HT1080 (cell line): ENCODE data around the gene SLC5A10. TPM values are rescaled to one million over a fixed set of nuclear protein-coding genes. Genes with fewer than 3 reads are reported as not detected.
A peak's percentile ranks its signal among the peaks of the same experiment; 100 is the strongest.
"Not testable (repeated sequence)": the region's sequence is repeated elsewhere in the genome, so short reads cannot be mapped to it uniquely, and the experiment has no call there.

ENCODE experiments used
- DNase-seq: peaks from one replicate; pipeline ENCODE4 v3.0.0-alpha.2; 2015; ENCODE audit warnings: low read depth
- polyA plus RNA-seq, 2 experiments: library from polyadenylated mRNA; depleted of rRNA; stranded (reverse); fragments of >200 nt; gene quantifications; 2 replicates each; pipeline ENCODE4 v1.2.3, GENCODE V29; 2015
- total RNA-seq: library from RNA; depleted of rRNA; stranded (reverse); fragments of >200 nt; shearing (Covaris generic); gene quantifications from 2 replicates; pipeline ENCODE4 v1.2.3, GENCODE V29; 2014; rRNA removed

The SLC5A10 gene
- not detected in 2 replicates for total RNA-seq
- 0.03 TPM in 1 of 2 replicates, not detected in the other for polyA plus RNA-seq (2015; cell fraction: cytosol; rRNA removed)
- 0.12 TPM in 1 of 2 replicates, not detected in the other for polyA plus RNA-seq (2015; cell fraction: nucleus; rRNA removed)

- DNase-seq, result no peak
Observed at GRCh38 chr17:18951941-18952842, at the start of gene SLC5A10. Gene SLC5A10, plus strand, starts transcription at chr17:18952165. Its CDS starts 41 bp downstream, at chr17:18952206.

GRCh38 chr17:18904482-18904881 is 47.5 kb upstream of the SLC5A10 start:
- no peak for DNase-seq

GRCh38 chr17:18905226-18905625 is 46.7 kb upstream of the SLC5A10 start:
- no peak for DNase-seq

DNA sequence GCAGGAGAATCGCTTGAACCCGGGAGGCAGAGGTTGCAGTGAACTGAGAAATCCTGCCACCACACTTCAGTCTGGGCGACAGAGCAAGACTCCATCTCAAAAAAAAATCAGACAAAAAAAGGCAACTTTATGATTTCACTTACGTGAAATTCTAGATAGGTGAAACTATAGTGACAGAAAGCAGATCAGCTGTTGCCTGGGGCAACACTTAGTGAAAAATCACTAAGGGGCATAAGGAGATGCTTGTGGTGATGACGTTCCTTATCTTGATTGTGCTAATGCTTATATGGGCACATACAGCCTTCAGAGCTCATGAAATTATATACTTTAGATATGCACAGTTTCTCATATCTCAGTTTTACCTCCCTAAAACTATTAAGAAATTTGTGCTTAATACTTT is 41.6 kb upstream of the SLC5A10 start:
- DNase-seq, result no peak

GRCh38 chr17:18910881-18911280 is 41.1 kb upstream of the SLC5A10 start:
- no peak for DNase-seq

DNA sequence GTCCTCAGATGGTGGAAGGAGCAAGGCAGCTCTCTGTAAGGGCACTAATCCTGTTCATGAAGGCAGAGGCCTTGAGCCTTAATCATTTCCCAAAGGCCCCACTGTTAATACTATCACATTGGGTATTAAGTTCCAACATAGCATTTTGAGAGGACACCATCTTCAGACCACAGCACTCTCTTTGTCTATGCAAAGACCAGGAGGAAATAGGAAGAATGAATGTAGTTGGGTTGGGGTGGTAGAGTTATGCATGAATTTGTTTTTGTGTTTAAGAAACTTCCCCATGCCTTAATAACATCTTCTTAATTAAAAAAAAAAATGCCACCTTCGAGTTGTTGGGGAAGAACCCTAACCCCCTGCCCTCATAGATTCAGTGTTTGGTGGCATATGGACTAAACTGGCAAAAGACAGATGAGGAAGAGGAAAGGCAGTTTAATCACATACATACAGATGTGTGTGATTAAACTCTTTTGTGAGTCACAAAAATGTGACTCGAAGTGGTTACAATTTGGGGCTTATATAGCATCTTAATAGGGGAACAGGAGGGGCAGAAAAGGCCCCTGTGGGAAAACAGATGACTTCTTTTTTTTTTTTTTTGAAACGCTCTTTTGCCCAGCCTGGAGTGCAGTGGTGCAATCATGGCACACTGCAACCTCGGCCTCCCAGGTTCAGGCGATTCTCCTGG is 35.0 kb upstream of the SLC5A10 start:
- DNase-seq, result peak; percentile 26

- DNase-seq, result no peak
Observed at GRCh38 chr17:18917506-18918032, 34.4 kb upstream of the SLC5A10 start.

GRCh38 chr17:18919963-18920362 is 32.0 kb upstream of the SLC5A10 start:
- no peak for DNase-seq

DNA sequence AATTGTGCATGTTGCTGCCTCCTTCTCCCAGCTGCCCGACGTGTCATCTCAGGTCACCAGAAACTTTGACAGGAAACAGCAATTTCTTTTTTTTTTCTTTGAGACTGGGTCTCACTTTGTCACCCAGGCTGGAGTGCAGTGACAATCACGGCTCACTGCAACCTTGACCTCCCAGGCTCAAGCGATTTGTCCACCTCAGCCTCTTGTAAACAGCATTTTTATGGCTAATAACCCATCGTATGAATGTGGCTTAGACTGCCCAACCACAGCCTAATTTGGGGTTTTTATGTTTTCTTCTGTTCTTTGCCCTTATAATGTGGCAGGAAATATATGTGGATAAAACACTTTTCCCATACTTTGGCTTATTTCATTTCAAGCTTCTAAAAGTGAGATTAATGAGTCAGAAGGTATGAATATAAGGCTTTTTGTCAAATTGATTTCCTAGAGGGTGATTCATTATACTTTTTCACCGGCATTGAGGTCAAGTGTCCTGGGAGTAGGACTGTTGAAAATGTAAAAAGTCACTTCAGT is 31.0 kb upstream of the SLC5A10 start:
- DNase-seq, result peak; percentile 84

- no peak for DNase-seq
Observed at GRCh38 chr17:18921485-18921884, 30.5 kb upstream of the SLC5A10 start.

DNA sequence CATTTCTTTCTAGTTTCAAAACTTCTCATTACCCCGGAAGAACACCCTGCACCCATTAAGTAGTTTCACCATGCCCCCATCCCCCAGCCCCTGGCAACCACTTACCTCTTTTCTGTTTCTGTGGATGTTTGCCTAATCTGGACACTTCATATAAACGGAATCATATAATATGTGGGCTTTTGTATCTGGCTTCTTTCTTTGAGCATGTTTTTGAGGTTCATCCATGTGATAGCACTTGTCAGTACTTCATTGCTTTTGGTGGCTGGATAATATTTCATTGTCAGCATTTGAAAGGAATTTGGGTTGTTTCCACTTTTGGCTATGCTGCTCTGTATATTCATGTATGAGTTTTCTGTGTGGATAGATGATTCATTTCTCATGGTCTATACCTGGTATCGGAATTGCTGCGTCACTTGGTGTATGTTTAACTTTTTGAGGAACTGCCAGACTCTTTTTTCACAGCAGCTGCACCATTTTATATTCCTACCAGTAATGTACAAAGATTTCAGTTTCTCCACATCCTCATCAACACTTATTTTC is 30.0 kb upstream of the SLC5A10 start:
- peak; percentile 82 for DNase-seq

DNA sequence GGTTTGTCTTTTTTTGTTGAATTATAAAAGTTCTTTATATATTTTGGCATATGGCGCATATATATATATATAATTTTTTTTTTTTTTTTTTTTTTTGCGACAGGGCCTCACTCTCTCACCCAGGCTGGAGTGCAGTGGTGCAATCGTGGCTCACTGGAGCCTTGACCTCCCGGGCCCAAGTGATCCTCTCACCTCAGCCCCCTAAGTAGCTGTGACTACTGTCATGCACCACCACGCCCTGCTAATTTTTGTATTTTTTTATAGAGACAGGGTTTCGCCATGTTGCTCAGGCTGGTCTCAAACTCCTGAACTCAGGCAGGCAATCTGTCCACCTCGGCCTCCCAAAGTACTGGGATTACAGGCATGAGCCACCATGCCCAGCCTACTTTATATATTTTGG is 29.4 kb upstream of the SLC5A10 start:
- DNase-seq, result not testable (repeated sequence)

GRCh38 chr17:18925187-18925586 is 26.8 kb upstream of the SLC5A10 start:
- DNase-seq, result no peak

- no peak for DNase-seq
Observed at GRCh38 chr17:18928628-18929125, 23.3 kb upstream of the SLC5A10 start.

DNA sequence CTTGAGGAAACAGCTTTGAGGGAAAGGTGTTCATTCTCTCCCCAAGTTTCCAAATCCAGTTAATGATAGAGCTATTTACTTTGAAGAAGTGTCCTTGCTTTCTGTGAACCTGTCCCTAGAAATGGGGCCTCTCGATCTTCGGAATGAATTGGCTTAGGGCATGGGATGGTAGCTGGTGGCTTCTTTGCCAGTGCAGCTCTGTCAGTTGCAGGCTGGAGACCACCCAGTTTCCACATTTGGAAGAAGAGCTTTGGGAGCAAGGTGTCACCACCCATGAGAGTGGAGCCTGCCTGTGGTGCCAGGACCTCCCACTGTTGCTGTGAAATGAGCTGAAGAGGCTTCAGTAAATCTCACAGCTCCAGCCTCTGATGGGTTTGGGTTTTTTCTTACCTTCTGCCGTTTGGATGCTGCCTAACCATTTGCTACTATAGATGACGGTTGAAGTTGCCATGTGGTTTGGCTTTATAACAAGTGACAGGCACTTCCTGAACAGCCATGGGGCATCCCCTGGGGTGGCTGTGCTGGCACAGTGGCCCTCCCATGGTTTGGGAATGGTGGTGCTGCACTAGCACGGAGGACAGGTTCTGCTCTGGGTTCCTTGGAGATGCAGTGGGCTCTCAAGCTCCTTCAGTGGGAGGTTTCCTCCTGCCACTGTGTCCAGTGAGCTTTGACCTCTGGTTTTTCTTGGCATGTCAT is 19.5 kb upstream of the SLC5A10 start:
- no peak for DNase-seq

DNA sequence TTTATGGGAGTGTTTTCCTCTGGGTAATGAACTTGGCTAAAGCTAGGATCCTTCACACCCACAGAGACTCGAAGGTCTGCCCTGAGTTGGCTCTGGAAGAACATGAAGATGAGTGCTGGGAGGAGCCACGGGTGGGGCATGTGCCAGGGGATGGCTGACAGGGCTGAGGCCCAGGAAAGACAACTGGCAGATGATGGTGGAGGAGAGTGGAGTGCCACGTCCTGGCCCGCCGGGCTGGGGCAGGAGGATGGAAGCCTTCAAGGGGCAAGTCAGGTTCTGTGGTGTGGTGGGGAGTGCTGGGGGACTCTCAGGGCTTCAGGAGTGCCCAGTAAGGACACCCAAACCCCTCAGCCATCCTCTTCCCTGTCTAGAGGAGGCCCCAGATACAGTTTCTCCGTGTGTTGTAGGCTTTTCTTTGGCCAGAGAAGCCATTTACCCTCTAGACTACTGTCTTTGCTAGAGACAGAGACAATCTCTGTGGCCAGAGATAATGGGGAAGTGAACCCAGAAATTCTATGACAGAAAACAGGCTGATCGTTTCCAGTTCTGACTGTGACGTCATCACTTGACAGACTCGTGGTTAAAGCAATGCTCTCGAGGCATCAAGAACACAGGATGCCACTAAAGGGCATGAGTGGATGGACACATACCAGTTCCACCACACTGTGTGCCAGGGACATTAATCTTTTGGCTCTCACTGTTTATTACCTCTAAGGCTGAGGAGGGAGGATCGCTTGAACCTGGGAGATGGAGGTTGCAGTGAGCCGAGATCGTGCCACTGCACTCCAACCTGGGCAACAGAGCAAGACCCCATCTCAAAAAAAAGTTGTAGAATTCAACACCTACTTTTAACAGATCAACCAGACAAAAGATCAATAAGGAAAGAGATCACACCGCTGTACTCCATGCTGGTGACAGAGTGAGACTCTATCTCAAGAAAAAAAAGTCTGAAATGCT is 18.6 kb upstream of the SLC5A10 start:
- no peak for DNase-seq

GRCh38 chr17:18937981-18938691 is 13.8 kb upstream of the SLC5A10 start:
- DNase-seq, result no peak

DNA sequence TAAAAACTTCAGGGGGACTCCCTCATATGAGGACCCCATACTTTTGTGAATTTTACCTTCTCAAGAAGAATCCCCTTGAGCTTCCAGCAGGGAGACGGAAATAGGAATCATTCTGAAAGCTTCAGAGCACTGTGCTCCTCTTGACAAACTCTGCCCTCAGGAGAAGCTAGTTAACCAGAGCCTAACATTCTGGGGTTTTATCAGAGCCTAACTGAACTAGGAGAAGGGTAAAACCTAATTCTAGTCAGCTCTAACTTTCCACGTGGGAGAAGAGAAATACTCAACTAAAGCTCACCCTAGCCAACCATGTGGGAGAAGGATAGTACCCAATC is 13.3 kb upstream of the SLC5A10 start:
- no peak for DNase-seq

DNA sequence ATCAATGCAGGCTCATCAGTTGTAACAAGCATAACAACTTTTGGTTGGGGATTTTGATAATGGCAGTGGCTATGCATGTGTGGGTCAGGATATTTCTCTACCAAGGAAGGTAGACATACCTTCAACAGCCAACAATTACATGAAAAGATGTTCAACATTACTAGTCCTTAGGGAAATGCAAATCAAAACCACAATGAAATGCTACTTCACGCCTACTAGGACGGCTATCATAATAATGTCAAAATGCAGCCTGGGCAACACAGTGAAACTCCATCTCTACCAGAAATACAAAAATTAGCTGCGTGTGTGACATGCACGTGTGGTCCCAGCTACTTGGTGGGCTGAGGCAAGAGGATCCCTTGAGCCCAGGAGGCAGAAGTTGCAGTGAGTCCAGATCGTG is 7.3 kb upstream of the SLC5A10 start:
- DNase-seq, result no peak
